ENCODE measurements around the gene MAFB.
A peak's percentile ranks its signal among the peaks of the same experiment; 100 is the strongest.

MAFB gene

GRCh38 chr20:40694246-40694645 lies 5.2 kb upstream of the MAFB start:
- H3K4me3 ChIP-seq (ENCODE audit: control insufficient read depth, low read depth, low read length), result no peak overlapping the region

DNA sequence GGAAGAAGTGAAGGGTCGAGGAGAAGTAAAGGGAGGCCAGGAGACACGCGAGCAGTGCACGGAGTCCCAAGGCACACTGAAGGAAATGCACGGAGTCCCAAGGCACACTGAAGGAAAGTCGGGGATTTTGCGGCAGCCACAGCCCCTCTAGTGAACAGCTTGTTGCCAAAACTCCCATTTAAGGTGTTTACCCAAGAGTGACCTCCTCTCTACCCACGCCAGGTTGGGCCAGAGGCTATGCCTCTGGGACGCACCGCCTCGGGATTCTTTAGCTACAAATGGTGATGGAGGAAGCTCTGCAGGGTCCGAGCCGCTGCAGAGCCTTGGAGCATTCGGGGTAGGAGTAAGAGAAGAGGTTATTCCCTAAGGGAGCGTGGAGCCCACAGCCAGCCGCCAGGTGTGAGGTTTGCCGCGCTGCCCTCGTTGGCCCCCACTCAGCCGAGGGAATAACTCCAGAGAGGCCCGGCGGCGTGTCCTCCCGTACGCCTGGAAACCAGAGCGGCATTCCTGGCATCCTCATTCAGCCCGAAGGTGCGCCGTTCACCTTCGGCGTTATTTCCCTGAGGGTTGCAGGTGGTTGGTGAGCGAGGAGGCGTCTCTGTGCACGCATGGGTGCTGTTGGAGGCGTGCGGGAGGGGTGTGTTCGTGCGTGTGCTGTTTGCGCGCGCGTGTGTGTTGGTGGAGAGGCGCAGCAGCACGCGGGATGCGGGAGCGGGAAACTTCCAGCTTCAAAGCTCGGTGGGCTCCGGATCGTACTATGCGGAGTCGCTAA lies 3.4 kb upstream of the MAFB start:
- no peak for DNase-seq (ENCODE audit: low read depth)
- TF ChIP-seq CTCF (conservative IDR thresholded peaks at IDR 0.05; ENCODE audit: control insufficient read depth, insufficient read depth, low read depth, low read length), result no peak
- H3K4me3 ChIP-seq (ENCODE audit: control insufficient read depth, low read depth, low read length), result no peak overlapping the region

More at GRCh38 chr20:40694246-40694645, 5.2 kb upstream of the MAFB start:
- DNase-seq (ENCODE audit: low read depth), result no peak
- TF ChIP-seq CTCF (conservative IDR thresholded peaks at IDR 0.05; ENCODE audit: control insufficient read depth, insufficient read depth, low read depth, low read length), result no peak

GRCh38 chr20:40691566-40692239 lies 2.7 kb upstream of the MAFB start:
- TF ChIP-seq CTCF (conservative IDR thresholded peaks at IDR 0.05; ENCODE audit: control insufficient read depth, insufficient read depth, low read depth, low read length), result no peak
- no peak for DNase-seq (ENCODE audit: low read depth)
- H3K4me3 ChIP-seq (ENCODE audit: control insufficient read depth, low read depth, low read length), result no peak overlapping the region

DNA sequence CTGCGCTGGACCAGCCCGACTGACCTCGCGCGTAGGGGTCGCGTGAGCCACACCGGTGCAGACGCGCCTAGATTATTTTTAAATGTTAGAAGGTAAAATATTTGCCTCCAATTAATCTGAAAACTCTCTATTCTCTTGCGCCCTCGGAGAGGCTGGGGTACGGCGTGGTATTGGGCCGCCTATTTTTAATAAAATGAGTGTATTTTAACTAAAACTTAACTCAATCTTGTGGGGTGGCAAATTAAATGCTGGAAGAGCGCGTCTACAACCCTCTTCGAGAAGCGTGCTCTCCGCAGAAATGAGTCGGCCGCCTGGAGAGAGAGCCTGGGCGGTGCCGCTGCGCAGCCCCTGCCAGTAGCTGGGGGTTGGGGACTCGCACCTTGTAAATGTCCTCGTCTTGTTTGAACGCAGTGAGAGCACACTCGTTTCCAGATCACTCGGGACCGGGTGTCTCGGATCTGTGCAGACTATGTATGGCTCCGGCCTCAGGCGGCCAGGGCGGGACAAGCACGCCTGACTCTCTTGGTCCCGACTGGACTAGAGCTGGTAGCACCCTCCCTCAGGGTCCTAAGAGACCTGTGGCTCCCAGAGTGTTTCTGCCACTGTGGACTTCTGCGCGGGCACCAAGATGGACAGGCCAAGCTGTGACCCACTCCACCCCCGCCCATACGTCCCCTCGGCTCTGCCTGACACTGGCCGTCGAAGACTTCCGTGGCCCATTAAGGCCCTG lies 2.0 kb upstream of the MAFB start:
- TF ChIP-seq CTCF (conservative IDR thresholded peaks at IDR 0.05; ENCODE audit: control insufficient read depth, insufficient read depth, low read depth, low read length), result no peak
- DNase-seq (ENCODE audit: low read depth), result no peak
- H3K4me3 ChIP-seq (ENCODE audit: control insufficient read depth, low read depth, low read length), result no peak overlapping the region

DNA sequence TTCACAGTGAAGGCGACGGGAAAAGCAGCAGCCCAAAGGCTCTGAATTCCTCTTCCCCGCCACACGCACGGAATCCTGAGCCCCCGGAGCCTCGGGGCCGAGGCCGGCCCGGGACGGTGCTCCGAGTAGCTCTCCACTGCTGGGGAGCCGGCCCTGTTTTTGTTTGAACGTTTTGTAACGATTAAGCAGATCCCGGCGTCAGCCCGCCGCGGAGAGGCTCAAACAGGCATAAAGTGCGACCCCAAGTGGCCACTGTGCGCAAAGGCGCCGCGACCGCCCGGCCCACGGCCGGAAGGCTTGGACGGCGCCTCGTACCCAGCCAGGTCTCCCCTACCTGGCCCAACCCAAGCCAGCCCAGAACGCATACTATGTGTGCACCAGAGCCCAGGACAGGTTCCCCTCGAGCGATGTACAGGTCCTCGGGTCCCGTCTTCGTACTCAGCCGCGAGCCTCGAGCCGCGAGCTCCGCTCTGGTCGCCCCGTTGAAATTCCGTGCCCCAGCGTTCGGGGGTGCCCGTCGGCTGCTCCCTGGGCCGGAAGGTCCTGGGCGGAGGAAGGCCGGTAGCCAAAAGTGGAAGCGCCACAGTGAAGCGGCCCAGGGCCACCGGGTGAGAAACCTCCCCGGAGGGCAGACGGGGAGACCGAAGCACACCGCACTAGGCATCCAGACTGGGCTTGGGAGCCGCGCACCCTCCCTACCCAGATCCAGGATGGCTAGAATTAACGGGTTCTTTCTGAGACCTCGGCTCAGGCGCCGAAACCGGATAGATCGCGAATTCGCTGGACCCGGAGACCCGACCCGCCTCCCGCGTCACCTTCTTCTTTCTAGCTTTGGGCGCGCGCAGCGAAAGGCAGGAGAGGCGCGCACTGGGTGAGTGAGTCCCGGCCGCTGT lies 1.2 kb upstream of the MAFB start:
- DNase-seq (ENCODE audit: low read depth), result peak; percentile 89
- peak; percentile 63 for TF ChIP-seq CTCF (conservative IDR thresholded peaks at IDR 0.05; ENCODE audit: control insufficient read depth, insufficient read depth, low read depth, low read length)
- H3K4me3 ChIP-seq (ENCODE audit: control insufficient read depth, low read depth, low read length), result peak overlapping the region; percentile 48
